HepG2 (cell line): ENCODE data around the gene TBC1D19. TPM values are rescaled to one million over a fixed set of nuclear protein-coding genes. Genes with fewer than 3 reads are reported as not detected.

Experiments used
- ATAC-seq: fragments of 200-7000 bp; cut with Tn5 transposase; 3 replicates; pipeline ENCODE4 v1.9.1; 2020; ENCODE audit warnings: mild to moderate bottlenecking, moderate library complexity
- BruUV-seq: library from RNA; stranded (reverse); fragments of 400-500 nt; replicated peaks from 2 replicates; lab custom pipeline; 2021; lab: Mats Ljungman, UMichigan
- CTCF ChIA-PET: fragments of 300-600 bp; formaldehyde crosslinking; extraction: SDS; loops from one replicate; lab custom pipeline; 2021; ENCODE audit warnings: low total read pairs, inconsistent platforms, low intra/inter-chr PET ratio; lab: Yijun Ruan, JAX
- POLR2A ChIA-PET: fragments of 350-600 bp; sonication (Branson Sonifier 250); formaldehyde crosslinking; loops from one replicate; lab custom pipeline; 2020; ENCODE audit warnings: antibody characterized with exemption, inconsistent platforms; lab: Yijun Ruan, JAX
- DNase-seq: peaks from one replicate; pipeline ENCODE4 v3.0.0-alpha.2; 2015; ENCODE audit warnings: low spot score
- FAIRE-seq: peaks from 3 replicates; lab custom pipeline; 2011; peaks lifted over from hg19 to GRCh38; lab: Jason Lieb, UNC
- H2AFZ ChIP-seq: one replicate; pipeline ENCODE4 v1.6.1; 2011; ENCODE audit warnings: low read length, inconsistent platforms
- H3K27ac ChIP-seq: fragments of 300-600 bp; 3 replicates; pipeline ENCODE4 v1.8.0; 2011; ENCODE audit warnings: mixed run types, mild to moderate bottlenecking, mixed read lengths, low read length, inconsistent platforms; ENCODE audit not compliant: insufficient read depth; ENCODE audit errors: extremely low read length
- H3K27me3 ChIP-seq, 2 experiments: fragments of 200-600 bp in 1 of 2; 2 replicates in 1 of 2; 3 replicates in 1 of 2; pipeline versions ENCODE4 v1.6.0 to v1.8.0; 2011; ENCODE audit warnings: low read length in 2 of 2, mild to moderate bottlenecking in 2 of 2, moderate library complexity in 2 of 2, inconsistent platforms in 1 of 2; ENCODE audit not compliant: insufficient read depth in 2 of 2, control insufficient read depth in 1 of 2
- H3K36me3 ChIP-seq, 2 experiments: fragments of 200-600 bp in 1 of 2; replicated peaks in 1 of 2; 2 replicates in 1 of 2; 3 replicates in 1 of 2; pipeline versions ENCODE4 v1.5.1 to v1.8.0; 2011; ENCODE audit warnings: low read length in 2 of 2, inconsistent platforms in 1 of 2; ENCODE audit not compliant: insufficient read depth in 2 of 2, control insufficient read depth in 1 of 2
- H3K4me1 ChIP-seq: 2 replicates; pipeline ENCODE4 v1.5.1; 2012; ENCODE audit warnings: low read length, inconsistent platforms; ENCODE audit not compliant: insufficient read depth
- H3K4me2 ChIP-seq: 2 replicates; pipeline ENCODE4 v1.6.0; 2011; ENCODE audit warnings: low read depth, low read length, inconsistent platforms
- H3K4me3 ChIP-seq, 3 experiments: fragments of 200-600 bp in 1 of 3; sonication (generic), shearing (Covaris generic) in 1 of 3; replicated peaks in 1 of 3; 2 replicates each; pipeline ENCODE4 v1.5.1; 2011 to 2016; ENCODE audit warnings: low read length in 3 of 3, inconsistent platforms in 2 of 3, low read depth in 2 of 3, mild to moderate bottlenecking in 2 of 3, control low read depth in 1 of 3, mixed read lengths in 1 of 3; ENCODE audit not compliant: insufficient read depth in 1 of 3
- H3K79me2 ChIP-seq: one replicate; pipeline ENCODE4 v1.6.1; 2011; ENCODE audit warnings: low read length, inconsistent platforms; ENCODE audit not compliant: insufficient read depth
- H3K9ac ChIP-seq: 2 replicates; pipeline ENCODE4 v1.6.0; 2011; ENCODE audit warnings: mild to moderate bottlenecking, low read depth, low read length, inconsistent platforms; ENCODE audit not compliant: insufficient read depth
- H3K9me3 ChIP-seq: 2 replicates; pipeline ENCODE4 v1.5.1; 2012; ENCODE audit warnings: mild to moderate bottlenecking, low read length
- H4K20me1 ChIP-seq: 2 replicates; pipeline ENCODE4 v1.6.0; 2011; ENCODE audit warnings: inconsistent platforms, mild to moderate bottlenecking, low read length, moderate library complexity; ENCODE audit not compliant: insufficient read depth
- ATF7 ChIP-seq, 2 experiments: fragments of 450-650 bp in 1 of 2; sonication (generic) in 1 of 2; formaldehyde crosslinking in 1 of 2; IDR thresholded peaks; 2 replicates each; pipeline versions ENCODE4 v1.4.0 to v1.6.1; 2016 to 2020; ENCODE audit warnings: antibody characterized with exemption in 1 of 2, mild to moderate bottlenecking in 1 of 2, missing genetic modification reagents in 1 of 2
- LRRFIP1 ChIP-seq: sonication (generic); formaldehyde crosslinking; conservative IDR thresholded peaks from 2 replicates; pipeline ENCODE4 v1.4.0; 2020; ENCODE audit warnings: missing genetic modification reagents
- MED8 ChIP-seq: sonication (generic); formaldehyde crosslinking; IDR thresholded peaks from 2 replicates; pipeline ENCODE4 v1.8.1; 2023; ENCODE audit warnings: mild to moderate bottlenecking, missing genetic modification reagents; ENCODE audit not compliant: insufficient replicate concordance
- MYNN ChIP-seq: sonication (generic); formaldehyde crosslinking; IDR thresholded peaks from 2 replicates; pipeline ENCODE4 v1.4.0; 2020; ENCODE audit warnings: mild to moderate bottlenecking, low read depth, missing genetic modification reagents
- SUZ12 ChIP-seq: fragments of 150-350 bp; IDR thresholded peaks from 2 replicates; pipeline ENCODE4 v1.6.1; 2014; ENCODE audit warnings: low read depth, low read length
- ZNF34 ChIP-seq: sonication (generic); formaldehyde crosslinking; IDR thresholded peaks from 2 replicates; pipeline ENCODE4 v1.4.0; 2020; ENCODE audit warnings: mild to moderate bottlenecking, missing genetic modification reagents, borderline replicate concordance
- ZNF570 ChIP-seq: sonication (generic); formaldehyde crosslinking; IDR thresholded peaks from 2 replicates; pipeline ENCODE4 v1.4.0; 2020; ENCODE audit warnings: mild to moderate bottlenecking, missing genetic modification reagents, borderline replicate concordance
- ZNF652 ChIP-seq: IDR thresholded peaks from 2 replicates; pipeline ENCODE4 v1.6.1; 2016; ENCODE audit warnings: low read depth, borderline replicate concordance
- WGBS: methylation state at CpG from one replicate; pipeline ENCODE4 v1.1.6; 2017; ENCODE audit warnings: low lambda C conversion rate; 5-methylcytosine and 5-hydroxymethylcytosine counted together
- in situ Hi-C: cut with HindIII; loops from 2 replicates; pipeline ENCODE4 v1.10.0; 2017; ENCODE audit warnings: low pct_unique_long_range_greater_than_20kb; ENCODE audit not compliant: extremely low pct_ligation_motif_present
- intact Hi-C: fragments of 100-400 bp; cut with micrococcal nuclease; formaldehyde crosslinking; loops from one replicate; pipeline ENCODE4 v1.10.0; 2022; ENCODE audit not compliant: unreplicated experiment
- polyA plus RNA-seq, 8 experiments: library from polyadenylated mRNA; depleted of rRNA in 3 of 8; stranded (reverse) in 7 of 8; unstranded in 1 of 8; fragments of >200 nt; fragmentation: Illumina TruSeq in 4 of 8; extraction: Trizol in 4 of 8; gene quantifications; 2 replicates each; pipeline versions ENCODE4 v1.2.1 to v1.2.3, GENCODE V29; 2011 to 2016; ENCODE audit warnings: low read depth in 4 of 8, missing spikeins in 1 of 8, mixed read lengths in 1 of 8; ENCODE audit not compliant: insufficient read depth in 1 of 8
- total RNA-seq, 5 experiments: library from RNA; depleted of rRNA; stranded (reverse); fragments of >200 nt; fragmentation: Illumina TruSeq; extraction: Trizol; gene quantifications; 2 replicates each; pipeline ENCODE4 v1.2.3, GENCODE V29; 2016; ENCODE audit warnings: low read depth in 1 of 5
- TF ChIP-seq, protein P1 (sequence below): sonication (generic); formaldehyde crosslinking; IDR thresholded peaks from 2 replicates; pipeline ENCODE4 v1.4.0; 2020; ENCODE audit warnings: mild to moderate bottlenecking, missing genetic modification reagents

The TBC1D19 gene
- total and polyA plus RNA-seq, 2 of the 13 experiments (the other 11 are each of a cell fraction or from before 2014, with no cell fraction given) = 1.6 to 3.5 TPM

DNA sequence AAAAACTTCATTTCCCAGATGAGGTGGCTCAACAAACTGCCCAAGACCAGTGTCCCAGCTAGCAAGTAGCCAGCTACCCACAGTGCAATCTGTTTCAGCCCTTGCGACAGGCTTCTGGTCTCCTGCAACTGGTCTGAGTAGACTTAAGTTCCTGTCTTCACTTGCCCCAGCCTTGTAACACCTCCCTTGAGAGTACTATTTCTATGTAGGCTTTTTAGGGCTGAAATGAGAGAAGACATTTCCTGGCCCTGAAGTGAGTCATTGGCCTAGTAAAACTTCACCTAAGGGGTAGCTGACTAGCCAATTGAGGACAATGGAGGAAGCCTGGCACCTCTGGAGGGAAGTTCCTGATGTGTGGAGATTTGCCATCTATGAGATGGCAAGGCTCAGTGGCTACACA, 196.7 kb downstream of the TBC1D19 start:
- intact Hi-C loops (no loop called here), in situ Hi-C loops (loop anchor here (25.0 kb wide), 1 partner anchor 232 kb away; no protein-coding TSS in a partner anchor)
- no TSS peak for BruUV-seq
- WGBS = no CpG with 5 or more reads among the region's 1 CpG
- Histone ChIP-seq H3K9me3 (no peaks in the 10 kb centered on the region), H3K27ac (no peak overlapping the region), H3K36me3 (no peaks in the 10 kb centered on the region), H3K4me3 (no peak overlapping the region), H3K4me1 (no peaks in the 10 kb centered on the region), H3K4me2 (no peak overlapping the region), H3K9ac (no peak overlapping the region), H3K27me3 (no peaks in the 10 kb centered on the region), H3K79me2 (no peaks in the 10 kb centered on the region), H2AFZ (no peak overlapping the region), H4K20me1 (no peaks in the 10 kb centered on the region)
- ATAC-seq = no peak
- no peak for TF ChIP-seq MYNN (CRISPR knock-in tag)
- TF ChIP-seq, protein P1, sequence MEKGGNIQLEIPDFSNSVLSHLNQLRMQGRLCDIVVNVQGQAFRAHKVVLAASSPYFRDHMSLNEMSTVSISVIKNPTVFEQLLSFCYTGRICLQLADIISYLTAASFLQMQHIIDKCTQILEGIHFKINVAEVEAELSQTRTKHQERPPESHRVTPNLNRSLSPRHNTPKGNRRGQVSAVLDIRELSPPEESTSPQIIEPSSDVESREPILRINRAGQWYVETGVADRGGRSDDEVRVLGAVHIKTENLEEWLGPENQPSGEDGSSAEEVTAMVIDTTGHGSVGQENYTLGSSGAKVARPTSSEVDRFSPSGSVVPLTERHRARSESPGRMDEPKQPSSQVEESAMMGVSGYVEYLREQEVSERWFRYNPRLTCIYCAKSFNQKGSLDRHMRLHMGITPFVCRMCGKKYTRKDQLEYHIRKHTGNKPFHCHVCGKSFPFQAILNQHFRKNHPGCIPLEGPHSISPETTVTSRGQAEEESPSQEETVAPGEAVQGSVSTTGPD (CRISPR knock-in tag) = no peak
- TF ChIP-seq ZNF34 = no peak
- TF ChIP-seq ZNF652 (CRISPR knock-in tag) = no peak
- TF ChIP-seq SUZ12 = no peak
- no peak for TF ChIP-seq MED8 (CRISPR knock-in tag)
- no peak for FAIRE-seq
- CTCF ChIA-PET = no interaction called here
- POLR2A ChIA-PET = no interaction called here
- DNase-seq = no peak

DNA sequence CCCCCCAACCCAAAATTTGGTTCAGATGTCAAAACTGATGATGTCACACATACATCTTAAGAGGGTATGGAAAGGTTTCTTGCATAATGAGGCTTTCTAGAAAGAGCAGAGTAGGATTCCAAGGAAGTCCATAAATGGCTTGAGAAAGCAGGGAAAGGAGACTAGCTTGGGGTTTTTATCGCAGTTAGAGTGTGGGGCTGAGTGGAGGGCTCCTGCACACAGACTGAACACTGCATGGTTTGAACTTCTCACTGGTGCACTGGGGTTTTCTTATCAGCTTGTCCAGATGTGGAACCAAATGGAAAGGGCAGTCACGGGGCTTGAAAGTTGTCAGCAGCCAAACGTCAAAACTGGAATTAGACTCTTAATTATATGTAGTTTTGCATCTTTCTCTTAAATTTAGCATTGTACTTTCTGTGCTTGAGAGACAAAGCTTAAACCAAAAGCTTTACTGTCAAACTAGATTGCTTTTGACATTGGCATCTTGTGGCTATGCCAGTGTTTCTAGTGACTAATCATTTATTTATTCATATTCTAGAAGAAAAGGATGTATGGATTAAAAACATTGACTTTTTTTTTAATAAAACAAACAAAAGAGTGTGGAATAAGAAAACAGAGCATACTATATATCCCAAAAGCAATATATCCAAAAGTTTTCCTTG, 198.4 kb downstream of the TBC1D19 start:
- DNase-seq (no peak), ATAC-seq (no peak), FAIRE-seq (no peak)
- WGBS = 61% methylated on average over 3 of the region's 3 CpGs
- no peaks in the 10 kb centered on the region for H4K20me1 ChIP-seq
- no peak overlapping the region for H2AFZ ChIP-seq
- H3K4me1 ChIP-seq = 0 out of 2 replicates have a peak, but pooled peaks cover under 1% of the 10 kb centered on the region
- no peaks in the 10 kb centered on the region for H3K9me3 ChIP-seq
- CTCF ChIA-PET = no interaction called here
- no peak overlapping the region for H3K9ac ChIP-seq
- H3K27ac ChIP-seq = no peak overlapping the region
- no peak overlapping the region for H3K4me2 ChIP-seq
- H3K4me3 ChIP-seq = no peak overlapping the region
- no TSS peak for BruUV-seq
- H3K36me3 ChIP-seq = no peaks in the 10 kb centered on the region
- in situ Hi-C loops = loop anchor here (25.0 kb wide), 1 partner anchor 230 kb away; no protein-coding TSS in a partner anchor
- H3K27me3 ChIP-seq = no peaks in the 10 kb centered on the region
- TF ChIP-seq ZNF570 (no peak), LRRFIP1 (CRISPR knock-in tag) (no peak), ATF7 (IDR thresholded peaks at IDR 0.05) (0 out of 2 replicates have a peak, but pooled peaks have one; percentile 4), ATF7 (CRISPR knock-in tag; IDR thresholded peaks at IDR 0.05) (no peak)
- no peaks in the 10 kb centered on the region for H3K79me2 ChIP-seq
- POLR2A ChIA-PET = no interaction called here
- intact Hi-C loops = no loop called here
